HG02943 (cell line): ENCODE results near the gene ATRN.

Experiments used
- ATAC-seq: cut with Tn5 transposase; IDR thresholded peaks from one replicate; pipeline ENCODE4 v1.9.1; 2021; ENCODE audit warnings: mild to moderate bottlenecking, low read depth, moderate library complexity; ENCODE audit not compliant: unreplicated experiment

The ATRN gene

GRCh38 chr20:3616250-3616649 lies 145.4 kb downstream of the ATRN start:
- no peak for ATAC-seq

DNA sequence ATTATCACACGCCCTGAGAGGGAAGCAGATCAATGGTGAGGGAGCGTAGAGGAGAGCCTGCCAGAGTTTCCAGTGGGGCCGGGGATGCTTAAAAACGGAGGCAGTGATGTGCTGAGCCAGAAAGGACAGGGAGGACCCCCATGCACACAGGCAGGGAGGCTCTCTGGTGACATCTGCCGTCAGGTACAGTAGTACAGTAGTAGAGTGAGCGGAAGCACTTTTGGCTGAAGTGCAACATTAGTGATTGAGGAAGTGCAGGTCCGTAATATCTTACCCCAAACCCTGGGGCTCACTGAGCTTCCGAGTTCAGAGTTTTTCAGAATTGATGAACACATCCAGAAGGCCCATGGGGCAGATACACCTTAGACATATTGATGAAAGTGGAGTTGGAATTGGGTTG lies 150.3 kb downstream of the ATRN start:
- ATAC-seq, result no peak

DNA sequence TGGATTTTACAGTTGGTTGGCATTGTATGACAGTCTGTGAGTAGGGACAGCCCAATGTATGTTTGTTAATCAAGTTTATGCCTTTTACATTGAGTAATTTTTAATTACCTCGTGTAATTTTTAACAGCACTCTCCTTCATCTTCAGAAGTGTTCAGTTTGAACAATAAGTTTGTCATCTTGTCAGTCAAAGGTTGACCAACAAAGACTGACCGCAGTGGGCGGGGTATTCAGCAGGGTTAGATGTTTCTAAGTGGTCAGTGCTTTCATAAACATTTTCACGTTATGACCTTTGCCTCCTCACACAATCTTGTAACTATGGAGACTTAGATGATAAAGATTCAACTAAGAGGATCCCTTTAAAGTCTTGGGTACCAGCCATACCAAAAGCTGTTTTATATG lies 151.6 kb downstream of the ATRN start:
- no peak for ATAC-seq

DNA sequence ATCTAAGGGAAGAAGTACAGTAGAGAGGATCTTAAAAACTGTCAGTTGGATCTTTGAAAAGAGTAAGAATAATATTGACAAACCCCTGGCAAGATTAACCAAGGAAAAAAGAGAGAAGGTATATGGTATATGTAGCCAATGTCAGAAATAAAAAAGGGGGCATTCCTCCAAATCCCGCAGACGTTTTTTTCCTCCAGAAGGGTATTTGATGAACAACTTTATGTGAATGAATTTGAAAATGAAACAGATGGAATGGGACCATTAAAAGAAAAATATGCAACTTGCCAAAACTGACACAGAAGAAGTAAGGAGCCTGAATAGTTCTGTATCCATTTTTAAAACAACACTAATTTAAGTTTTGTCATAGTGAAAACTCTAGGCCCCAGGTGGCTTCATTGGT lies 156.7 kb downstream of the ATRN start:
- no peak for ATAC-seq

DNA sequence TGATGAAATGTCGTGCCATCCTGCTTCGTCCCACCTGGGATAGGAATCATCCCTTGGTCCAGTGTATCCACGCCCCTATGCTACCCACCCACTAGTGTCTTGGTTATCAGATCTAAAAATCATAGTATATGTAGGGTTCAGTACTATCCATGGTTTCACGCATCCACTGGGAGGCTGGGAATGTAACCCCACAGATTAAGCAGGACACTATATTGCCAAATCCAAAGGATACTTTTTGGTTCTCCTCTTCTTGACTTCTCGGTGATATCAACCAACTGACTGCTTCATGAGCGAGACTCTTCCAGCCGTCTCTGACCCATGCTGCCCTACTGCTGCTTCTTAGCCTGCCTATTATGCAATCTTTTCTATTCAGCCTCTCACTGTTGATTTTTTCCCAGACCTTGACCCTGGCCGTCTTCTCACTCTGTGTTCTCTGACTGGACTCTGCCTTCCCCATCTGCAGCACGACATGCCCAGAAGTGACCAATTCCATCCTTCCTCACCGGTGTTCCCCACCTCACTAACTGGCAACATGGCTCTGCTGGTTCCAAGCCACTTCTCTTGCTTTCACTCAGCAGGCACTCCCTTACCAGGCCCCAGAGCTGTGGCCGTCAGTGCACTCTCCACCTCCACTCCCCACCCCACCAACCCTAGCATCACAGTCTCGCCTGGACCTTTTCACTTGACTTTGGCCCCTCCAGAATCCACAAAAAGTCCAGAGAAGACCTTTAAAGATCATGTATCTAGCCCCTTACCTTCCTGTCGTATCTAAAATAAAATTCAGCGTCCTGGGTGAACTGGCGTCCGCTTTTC lies 157.9 kb downstream of the ATRN start:
- no peak for ATAC-seq

DNA sequence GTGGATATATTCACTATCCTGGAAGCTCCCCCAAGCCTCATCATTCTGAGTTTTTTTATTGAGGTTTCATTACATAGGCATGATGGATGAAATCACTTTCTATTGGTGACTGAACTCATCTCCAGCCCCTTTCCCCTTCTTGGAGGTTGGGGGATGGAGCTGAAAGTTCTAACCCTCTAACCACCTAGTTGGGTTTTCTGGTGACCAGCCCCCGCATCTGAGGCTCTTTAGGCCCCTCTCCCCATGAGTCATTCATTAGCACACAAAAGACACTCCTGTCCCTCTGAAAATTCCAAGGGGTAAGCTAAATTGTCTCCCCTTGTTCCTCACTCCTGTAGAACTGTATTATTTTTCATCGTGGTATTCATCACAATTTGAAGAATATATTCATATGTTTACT lies 159.1 kb downstream of the ATRN start:
- ATAC-seq, result no peak

- ATAC-seq, result no peak
Measured at GRCh38 chr20:3630429-3630828, 159.6 kb downstream of the ATRN start.

DNA sequence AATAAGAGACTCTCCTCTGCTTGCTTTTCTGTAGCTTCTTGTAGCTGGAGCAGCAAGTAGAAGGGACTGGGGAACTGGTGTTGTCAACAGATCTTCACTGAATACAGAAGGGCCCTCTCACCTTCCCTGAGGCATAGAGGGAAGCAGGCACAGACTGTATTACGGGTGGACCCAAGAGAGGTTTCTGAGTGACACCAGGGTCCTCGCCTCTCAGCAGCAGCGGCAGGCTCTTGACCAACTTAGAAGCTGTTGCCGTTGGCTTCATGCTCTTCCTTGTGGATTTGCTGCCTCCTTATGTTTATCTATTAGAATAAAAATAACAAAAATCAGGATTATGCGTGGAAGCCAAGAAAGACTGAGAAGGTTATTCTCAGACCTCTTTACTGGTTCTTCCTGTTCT lies 160.7 kb downstream of the ATRN start:
- ATAC-seq, result no peak

GRCh38 chr20:3632311-3633004 lies 161.6 kb downstream of the ATRN start:
- no peak for ATAC-seq

DNA sequence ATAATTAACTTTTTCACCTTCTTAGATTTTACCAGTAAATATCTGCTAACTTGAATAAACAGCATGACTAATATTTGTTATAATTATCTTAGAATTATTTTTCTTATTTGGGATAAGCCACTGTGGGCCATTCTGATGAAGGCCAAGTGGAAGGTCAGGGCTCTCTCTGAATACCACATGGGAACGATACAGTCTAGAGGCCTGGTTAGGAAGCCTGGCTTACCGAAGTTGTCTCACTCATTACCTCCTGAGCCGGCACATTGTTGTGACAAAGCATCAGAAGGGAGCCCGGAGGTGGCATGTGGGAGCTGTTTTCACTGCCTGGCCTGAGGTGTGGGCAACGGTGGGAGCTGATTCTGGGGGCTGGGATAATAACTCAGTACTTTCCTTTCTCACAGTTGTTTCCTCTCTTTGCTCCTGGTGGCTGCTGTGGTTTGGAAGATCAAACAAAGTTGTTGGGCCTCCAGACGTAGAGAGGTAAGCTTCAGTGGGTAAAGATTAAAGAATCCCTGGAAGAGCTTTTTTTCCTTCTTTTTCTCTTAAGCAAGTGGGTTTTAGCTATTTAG lies 163.2 kb downstream of the ATRN start:
- no peak for ATAC-seq

- ATAC-seq, result no peak
Measured at GRCh38 chr20:3635346-3635745, 164.5 kb downstream of the ATRN start.

- no peak for ATAC-seq
Measured at GRCh38 chr20:3640259-3640658, 169.4 kb downstream of the ATRN start.

DNA sequence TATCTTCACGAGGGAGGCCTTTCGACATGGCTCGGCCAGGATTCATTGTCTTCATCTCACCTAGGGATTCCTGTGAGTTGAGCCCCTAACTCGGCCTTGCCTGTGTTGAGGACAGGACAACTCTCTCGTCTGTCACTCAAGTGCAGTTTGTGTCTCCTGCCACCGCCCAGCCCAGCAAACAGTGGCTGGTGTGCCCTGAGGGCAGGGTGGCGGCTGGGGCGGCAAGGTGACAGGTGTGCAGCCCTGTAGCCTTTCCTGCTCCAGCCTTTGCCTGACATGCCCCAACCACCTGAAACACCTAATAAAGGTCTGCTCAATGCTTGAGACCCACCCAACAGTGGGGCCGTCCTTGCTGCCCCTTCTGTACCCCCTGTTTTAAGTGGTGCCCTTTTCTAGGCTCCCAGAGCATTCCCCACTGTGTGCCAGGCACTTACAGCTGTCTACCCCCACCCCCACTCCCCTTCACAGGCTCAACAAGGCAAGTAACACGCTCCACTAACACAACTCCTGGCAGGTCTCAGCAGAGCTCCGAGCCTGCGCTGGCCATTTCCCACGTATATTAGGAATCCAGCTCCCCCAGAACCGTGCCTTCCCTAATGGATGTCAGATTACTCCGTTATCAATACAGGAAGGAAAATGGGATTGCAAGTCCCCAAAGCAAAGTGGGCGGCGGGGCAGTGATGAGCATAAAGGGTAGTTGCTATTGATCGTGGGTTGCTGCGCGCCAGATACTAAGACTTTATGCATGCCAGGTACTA lies 174.7 kb downstream of the ATRN start:
- no peak for ATAC-seq

DNA sequence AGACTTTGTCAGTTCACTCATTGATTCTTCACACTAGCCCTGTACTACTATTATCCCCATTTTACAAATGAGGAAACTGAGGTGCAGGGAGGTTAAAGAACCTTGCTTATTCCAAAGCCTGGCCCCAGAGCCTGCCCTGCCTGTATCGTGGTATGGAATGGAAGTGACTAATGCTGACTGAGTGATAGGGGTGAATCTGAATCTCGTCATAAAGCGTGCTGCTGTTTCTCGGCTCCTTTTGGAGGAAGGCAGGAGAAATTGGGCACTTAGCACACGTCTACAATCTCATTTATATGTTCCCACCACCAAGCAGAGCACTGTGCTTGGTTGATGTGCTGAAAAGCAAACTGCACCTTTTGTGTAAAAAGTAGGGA lies 175.2 kb downstream of the ATRN start:
- ATAC-seq, result no peak

DNA sequence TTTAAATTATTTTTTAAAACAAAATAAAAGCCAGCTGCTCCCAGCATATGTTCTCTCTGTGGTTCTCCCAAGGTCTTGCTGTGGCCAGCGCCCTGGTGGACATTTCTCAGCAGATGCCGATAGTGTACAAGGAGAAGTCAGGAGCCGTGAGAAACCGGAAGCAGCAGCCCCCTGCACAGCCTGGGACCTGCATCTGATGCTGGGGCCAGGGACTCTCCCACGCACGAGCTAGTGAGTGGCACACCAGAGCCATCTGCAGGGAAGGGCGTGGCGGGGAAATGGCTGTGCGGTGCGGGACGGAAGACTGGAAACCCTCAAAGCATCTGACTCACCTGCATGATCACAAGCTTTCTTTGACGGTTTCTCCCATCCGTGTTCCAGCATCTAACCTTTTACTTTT lies 175.8 kb downstream of the ATRN start:
- ATAC-seq, result no peak

GRCh38 chr20:3647473-3647872 lies 176.7 kb downstream of the ATRN start:
- no peak for ATAC-seq

DNA sequence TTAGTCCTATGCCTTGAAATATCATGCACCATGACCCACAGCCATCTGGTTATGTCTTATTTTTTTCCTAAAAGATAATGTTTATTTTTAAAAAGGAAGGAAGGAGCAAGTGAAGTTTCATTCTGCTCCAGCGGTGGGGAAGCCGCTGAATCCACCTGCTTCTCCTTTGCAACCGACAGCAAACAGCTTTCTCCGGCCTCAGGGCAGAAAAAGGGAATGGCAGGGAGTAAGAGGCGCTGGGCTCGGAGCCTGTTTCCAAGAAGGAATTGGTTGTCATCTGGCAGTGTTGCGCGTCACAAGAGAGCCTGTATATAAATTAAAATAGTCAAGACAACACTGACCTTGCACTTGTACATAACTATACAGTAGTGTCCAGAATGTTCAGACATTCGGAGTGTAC lies 178.1 kb downstream of the ATRN start:
- no peak for ATAC-seq

DNA sequence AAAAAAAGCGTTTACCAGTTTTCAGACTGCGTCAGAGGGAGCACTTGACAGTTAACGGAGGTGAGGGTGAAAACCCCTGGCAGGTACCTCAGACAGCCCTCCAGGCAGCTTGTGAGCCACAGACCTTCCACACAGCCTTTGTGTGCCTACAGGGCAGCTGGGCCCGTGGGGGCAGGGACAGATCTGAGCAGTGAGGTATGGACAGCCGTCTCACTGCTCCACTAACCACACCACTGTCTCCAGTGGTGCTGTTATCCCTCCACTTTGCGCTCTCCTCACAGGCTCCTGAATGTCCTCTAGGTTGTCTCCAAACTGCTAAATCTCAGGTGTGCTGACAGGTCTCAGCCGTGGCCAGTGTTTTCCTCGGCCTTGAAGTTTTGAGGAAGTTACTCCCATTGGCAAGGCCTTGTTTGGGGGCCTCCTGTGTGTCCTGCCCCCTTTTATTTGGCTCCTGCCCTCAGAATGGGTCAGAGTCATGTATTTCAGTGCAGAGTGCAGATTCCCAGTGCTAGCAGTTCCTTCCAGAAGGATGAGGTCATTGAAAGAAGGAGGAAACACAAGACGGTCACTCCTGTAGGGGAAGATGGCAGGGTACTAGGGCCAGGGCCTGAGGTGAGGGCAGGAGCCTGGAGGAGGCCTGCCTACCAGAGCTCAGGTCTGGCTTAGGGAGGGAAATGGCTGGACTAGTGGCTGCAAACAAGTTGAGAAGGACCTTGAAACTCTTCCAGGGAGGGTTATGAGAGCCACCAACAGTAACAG lies 180.6 kb downstream of the ATRN start:
- ATAC-seq, result no peak

DNA sequence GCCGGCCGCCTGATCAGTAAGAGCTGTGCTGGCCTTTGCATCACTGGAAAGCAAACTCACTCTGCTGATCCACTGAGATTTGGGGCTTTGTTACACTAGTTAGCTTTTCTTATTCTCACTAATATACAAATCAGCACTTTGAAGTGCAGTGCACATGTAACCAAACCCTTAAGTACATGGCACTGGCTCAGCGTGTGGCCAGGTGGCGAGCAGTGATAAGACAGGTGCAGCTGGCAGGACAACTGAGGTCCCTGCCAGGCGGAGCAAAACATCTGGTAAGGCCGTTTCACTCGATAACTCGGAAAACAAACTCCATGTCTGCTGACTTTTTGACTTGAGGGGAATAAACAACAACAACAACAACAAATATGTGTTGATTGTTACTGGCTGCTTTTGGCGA lies 181.4 kb downstream of the ATRN start:
- no peak for ATAC-seq
